Measurements from ENCODE around the gene RP9.

Gene RP9

DNA sequence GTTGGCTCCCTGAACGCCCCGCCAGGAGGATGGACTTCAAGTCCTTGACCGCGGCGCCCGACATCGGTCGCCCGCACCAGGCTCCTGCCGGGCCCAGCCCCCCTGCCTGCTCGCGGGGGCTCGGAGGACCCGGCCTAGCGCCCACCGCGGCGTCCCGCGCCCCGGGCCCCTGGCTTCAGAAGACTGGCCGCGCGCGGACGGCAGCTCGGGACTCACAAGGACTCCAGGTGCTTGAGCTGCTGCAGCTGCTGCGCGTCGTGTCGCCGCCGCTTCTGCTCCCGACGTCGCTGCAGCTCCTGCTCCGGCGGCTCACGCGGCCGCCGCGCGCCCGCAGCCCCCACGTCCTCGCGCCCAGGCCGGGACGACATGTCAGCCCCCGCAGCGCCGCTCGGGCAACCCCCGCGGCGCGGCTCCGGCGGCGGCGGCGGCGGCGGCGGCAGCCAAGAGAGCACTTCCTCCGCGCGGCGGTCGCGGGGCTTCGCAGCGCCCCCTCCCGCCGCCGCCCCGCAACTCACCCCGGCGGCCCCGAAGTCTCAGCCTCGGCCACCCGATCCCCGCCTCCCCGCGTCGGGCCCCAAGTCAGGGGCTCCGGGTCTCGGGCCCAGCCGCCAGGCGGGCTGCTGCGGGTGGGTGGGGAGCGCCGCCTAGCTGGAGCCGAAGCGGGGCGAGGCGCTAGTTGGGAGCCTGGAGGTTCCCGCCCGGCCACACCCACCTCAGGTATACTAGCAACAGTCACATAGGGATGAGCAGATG lies at the start of gene RP9:
TSS of gene RP9 (minus strand) at position 400 of the 753 bp plus-strand sequence. CDS start at position 368, 32 bp downstream.
- peak; percentile 66 for DNase-seq

GRCh38 chr7:33157781-33158180 lies 48.6 kb upstream of the RP9 start:
- DNase-seq: peak; percentile 11

DNA sequence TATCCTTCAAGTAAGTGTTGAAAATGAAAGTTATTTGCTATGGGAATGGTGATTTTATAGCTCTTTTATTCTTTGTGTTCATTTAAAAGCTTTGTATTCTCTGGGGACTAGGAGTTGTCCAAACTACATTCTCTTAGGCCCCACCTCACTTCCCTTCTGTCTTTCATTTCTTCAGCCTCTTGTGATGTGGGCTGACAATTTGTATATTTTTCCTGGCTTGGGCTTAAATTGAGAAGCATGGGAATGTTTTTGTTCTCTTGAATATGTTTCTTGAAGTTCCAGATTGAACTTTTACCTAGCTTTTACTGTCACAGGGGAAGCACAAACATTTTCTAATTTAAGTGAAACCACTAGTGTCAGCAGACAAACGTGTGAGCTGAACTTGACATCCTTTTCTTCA lies 48.1 kb upstream of the RP9 start:
- DNase-seq: peak; percentile 43

- no peak for DNase-seq
These were observed 47.2 kb upstream of the RP9 start for GRCh38 chr7:33156441-33156840.

DNA sequence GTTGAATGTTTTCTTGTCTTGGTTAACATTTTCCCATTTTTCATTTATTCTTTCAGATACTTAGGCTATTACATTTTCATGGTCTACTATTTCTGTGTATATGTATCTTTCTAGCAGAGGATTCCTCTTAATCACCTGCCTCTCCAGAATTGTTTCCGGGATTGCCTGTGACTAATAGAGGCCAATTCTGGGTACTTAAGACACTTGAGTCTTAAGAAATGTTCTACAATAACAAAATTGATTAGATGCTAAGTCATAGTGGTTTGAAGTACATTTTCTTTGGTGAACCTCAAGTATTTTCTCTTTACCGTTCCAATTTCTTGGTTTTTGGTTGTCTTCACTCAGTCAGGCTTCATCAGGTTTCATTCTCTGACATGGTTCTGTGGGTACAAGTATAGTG lies 46.6 kb upstream of the RP9 start:
- DNase-seq: peak; percentile 74

DNA sequence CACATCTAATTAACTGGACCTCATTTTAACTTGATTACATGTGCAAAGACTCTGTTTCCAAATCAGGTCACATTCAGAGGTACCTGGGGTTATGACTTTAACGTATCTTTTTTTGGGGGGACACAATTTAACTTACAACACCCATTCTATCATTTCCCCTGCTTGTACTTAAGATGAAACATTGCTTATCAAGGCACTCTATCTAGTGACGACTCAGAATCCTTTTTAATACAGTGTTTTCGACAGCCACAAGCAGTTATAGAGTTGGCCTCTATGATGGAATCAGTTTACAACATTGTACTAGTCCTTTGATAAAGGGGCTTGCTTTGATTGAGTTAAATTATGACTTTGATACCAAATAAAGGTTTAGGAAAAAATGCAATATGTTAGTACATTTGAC lies 42.9 kb upstream of the RP9 start:
- no peak for DNase-seq

DNA sequence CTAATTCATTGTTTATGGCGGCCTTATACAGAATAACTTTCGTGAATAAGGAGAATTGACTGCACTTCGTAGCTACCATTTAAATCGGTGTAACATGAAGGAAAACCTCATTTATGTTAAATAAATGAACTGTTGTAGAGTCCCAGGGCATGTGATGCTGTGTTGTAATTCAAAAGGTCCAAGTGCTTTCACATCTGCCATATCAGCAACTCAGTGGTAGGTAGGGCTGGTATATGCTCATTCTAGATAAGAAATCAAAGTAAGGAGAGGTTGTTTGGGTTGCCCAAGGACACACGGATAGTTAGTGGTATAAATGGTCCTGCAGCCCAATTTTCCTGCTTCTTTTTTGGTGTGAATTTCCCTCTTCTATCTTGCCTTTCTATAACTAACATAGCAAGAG lies 36.0 kb upstream of the RP9 start:
- DNase-seq: no peak

DNA sequence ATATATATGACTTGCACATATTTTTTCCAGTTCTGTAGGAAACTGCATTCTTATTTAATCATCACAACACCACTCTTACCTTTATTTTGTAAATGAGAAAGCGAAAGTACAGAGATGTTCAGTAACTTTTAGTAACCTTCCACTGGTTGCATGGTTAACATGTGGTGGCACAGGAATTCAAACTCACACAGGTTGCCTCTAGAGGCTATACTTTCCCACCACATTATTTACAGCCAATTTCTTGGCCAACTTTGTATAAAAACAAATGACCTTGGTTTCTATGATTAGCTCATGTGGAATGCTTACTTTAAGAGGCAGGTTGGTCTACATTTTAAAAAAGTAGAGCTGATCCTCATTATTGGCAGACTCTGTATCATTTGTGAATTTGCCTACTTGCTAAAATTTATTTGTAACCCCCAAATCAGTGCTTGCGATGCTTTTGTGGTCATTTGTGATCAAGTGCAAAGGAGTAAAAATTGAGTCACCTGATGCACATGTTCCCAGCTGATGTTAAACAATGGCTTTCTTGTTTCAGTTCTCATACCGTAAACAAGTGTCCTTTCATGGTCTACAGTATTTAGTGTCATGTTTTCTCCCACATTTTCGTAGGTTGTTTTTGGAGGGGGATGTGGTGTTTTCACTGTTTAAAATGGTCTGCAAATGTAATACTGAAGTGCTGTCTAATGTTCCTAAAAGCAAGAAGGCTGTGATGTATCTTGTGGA lies 35.0 kb upstream of the RP9 start:
- peak; percentile 32 for DNase-seq

DNA sequence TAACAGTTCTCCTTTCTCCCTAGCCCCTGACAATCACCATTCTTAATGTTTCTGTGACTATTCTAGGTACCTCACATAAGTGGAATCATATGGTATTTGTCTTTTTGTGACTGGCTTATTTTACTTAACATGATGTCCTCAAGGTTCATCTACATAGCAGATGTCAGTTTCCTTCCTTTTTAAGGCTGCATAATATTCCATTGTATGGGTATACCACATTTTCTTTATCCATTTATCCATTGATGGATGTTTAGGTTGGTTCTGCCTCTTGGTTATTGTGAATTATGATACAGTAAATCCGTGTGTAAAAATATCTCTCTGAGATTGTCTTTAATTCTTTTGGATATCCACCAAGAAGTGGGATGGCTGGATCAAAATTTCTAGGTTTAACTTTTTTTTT lies 33.4 kb upstream of the RP9 start:
- DNase-seq: no peak

DNA sequence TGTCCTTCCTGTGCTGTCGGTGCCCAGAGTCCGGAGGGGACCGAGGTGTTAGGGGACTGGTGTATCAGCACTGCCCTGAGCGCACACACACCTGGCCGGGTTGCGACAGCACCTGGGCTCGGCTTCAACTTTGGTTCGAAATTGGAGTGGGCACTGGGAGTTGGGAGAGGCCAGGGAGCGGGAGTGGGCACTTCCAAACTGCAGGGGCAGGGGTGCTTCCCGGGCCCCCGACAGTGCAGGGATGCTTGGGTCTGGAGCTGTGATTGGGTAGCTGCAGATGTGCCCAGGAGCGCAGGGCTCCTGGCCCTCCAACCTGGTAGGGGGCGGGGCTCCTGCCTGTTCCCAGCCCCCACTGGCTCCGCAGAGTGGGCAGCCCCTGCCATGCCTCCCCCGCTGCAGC lies 27.9 kb upstream of the RP9 start:
- DNase-seq: no peak

- DNase-seq: no peak
These were observed 21.0 kb upstream of the RP9 start for GRCh38 chr7:33130184-33130583.

DNA sequence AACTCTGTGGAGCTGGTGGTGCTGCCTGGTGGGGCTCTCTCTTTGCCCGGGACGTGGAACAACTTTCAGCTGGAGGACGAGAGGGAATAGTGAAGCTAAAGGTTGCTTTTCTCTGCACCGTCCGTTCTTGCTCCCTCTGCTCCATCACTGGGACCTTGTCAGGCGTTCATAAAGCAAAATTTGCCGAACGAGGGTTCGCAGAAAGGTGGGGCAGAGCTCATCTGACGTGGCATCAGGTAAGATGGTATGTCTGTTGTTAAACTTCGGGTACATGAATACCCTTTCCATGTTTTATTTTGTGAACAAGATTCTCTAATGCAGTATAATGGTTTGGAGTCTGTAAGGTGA lies 20.6 kb upstream of the RP9 start:
- DNase-seq: no peak

- peak; percentile 93 for DNase-seq
These were observed 20.0 kb upstream of the RP9 start, which contains the start of gene BBS9 for GRCh38 chr7:33128990-33129805. Gene BBS9 (plus strand): TSS chr7:33129564. CDS start chr7:33146253, 16,689 bp downstream.

DNA sequence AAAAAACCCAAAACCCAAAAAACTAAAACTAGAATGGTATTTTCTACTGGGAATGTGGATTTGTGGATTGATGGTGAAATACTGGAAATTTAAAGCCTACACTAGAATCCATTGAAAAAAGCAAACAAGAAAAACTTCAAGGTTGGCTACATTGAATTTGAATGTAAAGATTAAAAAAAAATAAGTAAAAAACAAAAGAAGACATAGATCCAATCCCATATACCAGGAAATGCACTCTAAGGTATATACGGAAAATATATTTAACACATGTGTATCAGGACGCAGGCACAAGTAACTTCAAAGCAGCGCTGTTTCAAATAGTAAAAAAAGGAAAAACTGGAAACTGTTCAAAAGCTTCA lies 19.4 kb upstream of the RP9 start:
- DNase-seq: no peak

DNA sequence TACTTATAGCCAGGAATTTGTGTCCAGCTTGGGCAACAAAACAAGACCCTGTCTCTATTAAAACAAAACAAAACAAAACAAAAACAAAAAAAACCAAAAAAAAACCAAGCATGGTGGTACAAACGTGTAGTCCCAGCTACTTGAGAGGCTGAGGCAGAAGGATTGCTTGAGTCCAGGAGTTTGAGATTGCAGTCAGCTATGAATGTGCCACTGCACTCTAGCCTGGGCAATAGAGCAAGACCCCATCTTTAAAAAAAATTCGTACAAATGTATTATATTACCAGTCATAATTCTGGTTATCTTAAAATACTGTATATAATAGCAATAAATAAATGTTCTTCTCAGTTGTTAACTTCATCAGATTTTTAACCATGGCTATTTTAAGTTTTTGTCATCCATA lies 17.9 kb upstream of the RP9 start:
- DNase-seq: no peak

- DNase-seq: no peak
These were observed 9.2 kb upstream of the RP9 start for GRCh38 chr7:33118383-33118782.

DNA sequence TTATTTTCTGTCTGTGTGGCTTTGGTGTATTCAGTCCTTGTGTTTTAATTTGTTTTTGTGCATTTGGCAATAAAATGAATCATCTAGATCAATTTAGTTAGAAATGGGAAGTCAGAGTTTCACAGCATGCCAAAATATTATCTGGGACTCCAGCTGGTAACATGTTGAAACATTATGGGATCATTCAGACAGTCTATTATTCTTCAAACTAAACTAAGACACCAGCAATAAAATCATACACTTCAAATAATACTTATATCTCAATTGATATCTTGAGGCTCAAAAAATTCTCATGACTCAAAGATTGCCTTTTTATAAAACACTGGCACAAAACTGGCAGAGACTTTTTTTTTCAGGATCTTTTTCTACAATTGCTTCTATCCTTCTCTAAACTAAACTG lies 5.8 kb upstream of the RP9 start:
- DNase-seq: no peak

DNA sequence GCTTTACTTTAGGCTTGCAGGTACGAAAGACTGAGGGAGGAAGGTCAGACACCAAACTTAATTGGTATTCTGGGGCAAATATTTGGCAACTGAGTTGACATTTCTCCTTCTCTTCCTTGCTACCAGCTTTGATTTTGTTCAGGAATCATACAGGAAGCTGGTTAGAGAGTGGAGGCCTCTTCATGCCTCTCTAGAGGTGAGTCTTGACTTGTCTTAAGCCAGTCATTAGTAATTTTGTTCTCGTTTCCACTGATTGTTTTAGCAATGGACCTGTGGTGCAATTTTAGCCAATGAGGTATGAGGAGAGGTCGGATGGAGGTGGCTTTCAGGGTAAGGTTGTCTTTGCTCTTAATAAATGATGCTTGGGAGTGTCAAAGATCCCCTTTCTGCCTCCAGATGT lies 2.4 kb upstream of the RP9 start:
- no peak for DNase-seq

DNA sequence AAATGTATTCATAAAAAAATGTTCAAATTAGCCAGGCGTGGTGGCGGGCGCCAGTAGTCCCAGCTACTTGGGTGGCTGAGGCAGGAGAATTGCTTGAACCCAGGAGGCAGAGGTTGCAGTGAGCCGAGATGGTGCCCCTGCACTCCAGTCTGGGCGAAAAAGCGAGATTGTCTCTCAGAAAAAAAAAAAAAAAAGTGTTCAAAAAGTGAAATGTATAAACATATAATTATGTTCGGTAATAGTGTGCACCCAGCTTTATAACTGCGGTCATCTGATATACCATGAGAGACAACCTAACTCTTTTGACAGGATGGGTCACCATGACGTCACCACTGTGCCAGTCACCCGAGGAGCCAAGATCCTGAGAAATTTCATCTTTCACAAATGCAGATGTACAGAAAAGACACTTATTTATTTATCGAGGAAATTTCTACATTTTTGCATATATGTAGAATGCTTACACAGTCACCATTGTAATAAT lies 594 bp upstream of the RP9 start:
- no peak for DNase-seq

DNA sequence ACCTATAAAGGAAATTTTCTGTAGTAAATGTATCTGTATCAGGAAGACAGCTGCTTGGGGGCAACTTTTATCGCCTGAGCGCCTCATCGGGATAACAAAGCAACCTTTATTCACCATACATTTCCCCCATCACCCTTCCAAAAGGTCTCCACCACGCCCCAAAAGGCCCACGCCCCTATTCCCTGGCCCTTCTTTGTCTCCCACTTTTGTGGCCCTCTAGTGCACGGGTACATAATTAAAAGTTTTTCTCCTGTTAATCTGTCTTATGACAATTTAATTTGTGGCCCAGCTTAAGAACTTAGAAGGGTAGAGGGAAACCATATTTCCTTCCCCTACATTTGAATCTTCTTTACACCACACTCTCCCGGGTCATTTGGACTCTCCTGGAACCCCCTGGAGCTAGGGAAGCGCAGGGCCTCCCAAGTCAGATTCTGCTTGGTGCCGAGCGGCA lies 625 bp downstream of the RP9 start:
- peak; percentile 12 for DNase-seq

- peak; percentile 60 for DNase-seq
These were observed 1.8 kb downstream of the RP9 start for GRCh38 chr7:33107136-33108066.

- DNase-seq: no peak
These were observed 7.3 kb downstream of the RP9 start for GRCh38 chr7:33101906-33102305.

Data from fibroblast of upper back skin (primary cell).